ENCODE data around the gene CCDC92. TPM values are rescaled to one million over a fixed set of nuclear protein-coding genes. Genes with fewer than 3 reads are reported as not detected.

The CCDC92 gene
- total and polyA plus RNA-seq, 2 of the 8 experiments (the other 6 are each of a cell fraction or from before 2014, with no cell fraction given) = 0.43 to 0.51 TPM

DNA sequence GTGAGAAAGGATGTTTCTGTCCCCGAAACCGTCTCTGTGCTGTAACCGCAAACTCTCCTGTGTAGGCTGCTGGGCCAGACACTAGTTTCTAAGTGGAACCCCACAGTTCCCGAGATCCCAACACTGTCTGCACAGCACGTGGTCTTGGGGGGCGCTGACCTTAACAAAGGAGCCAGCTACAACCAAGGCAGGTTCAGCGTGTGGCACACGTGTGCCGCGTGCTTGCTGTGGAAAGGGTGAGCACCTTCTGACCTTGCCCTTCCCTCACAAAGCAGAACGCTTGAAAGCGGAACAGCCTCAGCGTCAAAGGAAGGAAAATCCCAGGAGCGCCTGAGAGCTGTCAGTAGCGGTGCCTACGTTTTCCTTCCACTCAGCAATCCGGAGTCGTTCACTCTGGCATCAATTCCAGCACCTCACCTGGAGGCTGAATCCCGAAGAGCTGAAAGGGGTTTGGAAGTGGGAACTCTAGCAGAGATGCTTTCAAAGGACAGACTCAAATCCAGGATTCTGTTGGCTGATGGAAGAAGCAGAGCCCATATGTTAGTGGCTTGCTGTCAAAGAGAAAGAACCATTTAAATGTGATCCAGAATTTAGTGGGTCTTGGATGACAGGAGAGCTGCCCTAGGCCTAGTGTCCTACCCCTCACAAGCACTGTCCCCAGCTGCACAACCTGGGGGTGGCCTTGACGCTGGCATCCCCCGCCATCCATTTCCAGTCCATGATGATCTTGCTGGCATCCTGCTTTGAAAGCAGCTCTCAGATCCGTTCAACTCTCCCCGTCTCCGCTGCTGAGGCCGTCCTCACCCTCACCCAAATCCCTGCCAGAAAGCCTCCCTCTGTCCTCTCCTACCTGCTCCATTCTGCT is 27.1 kb downstream of the CCDC92 start:
- Histone ChIP-seq H3K9me3 (ENCODE audit: insufficient read depth in 2 of 2, low read depth in 1 of 2, low read length in 1 of 2) (no peaks in the 10 kb centered on the region; a peak in 1 of 4 replicates), H2BK20ac (ENCODE audit: low read length) (no peak overlapping the region), H4K8ac (ENCODE audit: extremely low read depth, insufficient read depth, low read length) (no peak overlapping the region), H3K36me3 (ENCODE audit: control insufficient read depth in 2 of 4, insufficient read depth in 4 of 4, low read length in 3 of 4) (no peaks in the 10 kb centered on the region), H2AFZ (ENCODE audit: low read length) (no peak overlapping the region), H3K27ac (ENCODE audit: low read depth, low read length) (no peak overlapping the region), H4K20me1 (replicated peaks in 1 of 2; ENCODE audit: control insufficient read depth in 1 of 2, insufficient read depth in 2 of 2, low read length in 2 of 2) (no peaks in the 10 kb centered on the region), H2BK5ac (ENCODE audit: low read depth, low read length) (no peak overlapping the region), H3K18ac (ENCODE audit: extremely low read depth, low read length) (no peak overlapping the region), H4K5ac (ENCODE audit: insufficient read length, low read depth, low read length) (no peak overlapping the region), H3K56ac (replicated peaks; ENCODE audit: insufficient read length, low read depth, low read length) (no peak overlapping the region), H3K4ac (replicated peaks; ENCODE audit: insufficient read length, low read depth, low read length) (no peak overlapping the region), H3K27me3 (replicated peaks in 1 of 4; ENCODE audit: control insufficient read depth in 3 of 4, extremely low read depth in 1 of 4, insufficient read depth in 3 of 4, low read length in 3 of 4) (peaks cover 0 to 9% (median 3%) of the 10 kb centered on the region in 4 experiments; a peak in 3 of 7 replicates), H3K79me1 (ENCODE audit: low read depth, low read length) (no peaks in the 10 kb centered on the region), H3K4me1 (replicated peaks in 1 of 4; ENCODE audit: control insufficient read depth in 3 of 4, insufficient read depth in 4 of 4, low read length in 3 of 4) (no peaks in the 10 kb centered on the region), H2BK12ac (ENCODE audit: low read depth, low read length) (no peak overlapping the region), H2BK15ac (ENCODE audit: low read length) (no peak overlapping the region), H4K91ac (replicated peaks; ENCODE audit: insufficient read length, low read length) (no peak overlapping the region), H2BK120ac (replicated peaks; ENCODE audit: low read depth, low read length) (no peak overlapping the region), H3K23ac (ENCODE audit: insufficient read length) (no peak overlapping the region), H3K79me2 (ENCODE audit: control insufficient read depth in 1 of 2, insufficient read depth in 2 of 2, low read length in 2 of 2) (no peaks in the 10 kb centered on the region), H3K4me2 (ENCODE audit: insufficient read depth in 1 of 2, low read depth in 2 of 2, low read length in 2 of 2) (no peak overlapping the region), H3K9ac (replicated peaks in 1 of 4; ENCODE audit: extremely low read depth in 1 of 4, low read depth in 3 of 4, low read length in 3 of 4) (no peak overlapping the region), H3K23me2 (ENCODE audit: low read depth, low read length) (no peaks in the 10 kb centered on the region), H3K4me3 (ENCODE audit: extremely low read depth in 1 of 4, insufficient read depth in 2 of 4, low read depth in 3 of 4, low read length in 4 of 4) (no peak overlapping the region), H2AK5ac (ENCODE audit: low read depth, low read length) (no peak overlapping the region), H3K14ac (ENCODE audit: insufficient read length) (no peak overlapping the region)
- no peak for TF ChIP-seq POLR2A (IDR thresholded peaks at IDR 0.05; ENCODE audit: control extremely low read depth in 1 of 2, low read depth in 2 of 2, low read length in 2 of 2)
- TF ChIP-seq HDAC6 (IDR thresholded peaks at IDR 0.05; ENCODE audit: low read depth, low read length) = no peak
- FAIRE-seq = no peak
- POLR2A ChIA-PET (ENCODE audit: partially characterized antibody) = no interaction called here
- DNase-seq (ENCODE audit: low read depth in 1 of 2, low spot score in 2 of 2) = no peak
- WGBS, 2 experiments (ENCODE audit: extremely low coverage in 1 of 2, insufficient coverage in 1 of 2, insufficient read length in 1 of 2, insufficient replicate concordance in 2 of 2, low coverage in 1 of 2, low lambda C conversion rate in 2 of 2, missing lambda C conversion rate in 1 of 2) = 85% methylated on average over 25 of the region's 25 CpGs; no CpG with 5 or more reads in 1 of the 2 experiments
- CTCF ChIA-PET (ENCODE audit: partially characterized antibody) = interaction anchor here (0.9 to 2.7 kb wide), 7 partner anchors 13 to 153 kb away, joined by 3 to 8 read pairs (median 4); no protein-coding TSS in a partner anchor
